Adipocyte (in vitro differentiated cells): Measurements from ENCODE around the gene ATXN1.

Experiments used
- DNase-seq: peaks from one replicate; pipeline ENCODE4 v3.0.0-alpha.2; 2015; ENCODE audit warnings: low read depth
- H3K27me3 ChIP-seq: replicated peaks from 2 replicates; pipeline ENCODE4 v1.7.0; 2013; ENCODE audit warnings: mild to moderate bottlenecking, low read length, moderate library complexity; ENCODE audit not compliant: control insufficient read depth, insufficient read depth
- H3K36me3 ChIP-seq: 2 replicates; pipeline ENCODE4 v1.7.0; 2013; ENCODE audit warnings: low read length, mild to moderate bottlenecking, moderate library complexity; ENCODE audit not compliant: control insufficient read depth, insufficient read depth, severe bottlenecking
- H3K4me1 ChIP-seq: 2 replicates; pipeline ENCODE4 v1.7.0; 2013; ENCODE audit warnings: mild to moderate bottlenecking, low read length, moderate library complexity; ENCODE audit not compliant: control insufficient read depth, insufficient read depth
- H3K4me3 ChIP-seq: 2 replicates; pipeline ENCODE4 v1.7.0; 2013; ENCODE audit warnings: mild to moderate bottlenecking, low read length, moderate library complexity
- H3K9ac ChIP-seq: 2 replicates; pipeline ENCODE4 v1.7.0; 2013; ENCODE audit warnings: mild to moderate bottlenecking, low read length, moderate library complexity
- H3K9me3 ChIP-seq: 2 replicates; pipeline ENCODE4 v1.7.0; 2013; ENCODE audit warnings: mild to moderate bottlenecking, low read length, moderate library complexity; ENCODE audit not compliant: control insufficient read depth

The ATXN1 gene

GRCh38 chr6:16564436-16564835 lies 196.8 kb downstream of the ATXN1 start:
- peak; percentile 66 for DNase-seq
- Histone ChIP-seq H3K4me1 (no peaks in the 10 kb centered on the region), H3K9me3 (no peaks in the 10 kb centered on the region), H3K27me3 (no peaks in the 10 kb centered on the region), H3K36me3 (no peaks in the 10 kb centered on the region), H3K9ac (no peak overlapping the region), H3K4me3 (no peak overlapping the region)

GRCh38 chr6:16563628-16564240 lies 197.5 kb downstream of the ATXN1 start:
- DNase-seq: no peak
- no peaks in the 10 kb centered on the region for H3K9me3 ChIP-seq
- no peaks in the 10 kb centered on the region for H3K27me3 ChIP-seq
- no peaks in the 10 kb centered on the region for H3K36me3 ChIP-seq
- H3K4me1 ChIP-seq: peaks cover 5% of the 10 kb centered on the region
- H3K4me3 ChIP-seq: no peak overlapping the region
- no peak overlapping the region for H3K9ac ChIP-seq

GRCh38 chr6:16562498-16562897 lies 198.8 kb downstream of the ATXN1 start:
- Histone ChIP-seq H3K36me3 (no peaks in the 10 kb centered on the region), H3K4me1 (peaks cover 6% of the 10 kb centered on the region), H3K27me3 (no peaks in the 10 kb centered on the region), H3K4me3 (no peak overlapping the region), H3K9me3 (no peaks in the 10 kb centered on the region), H3K9ac (no peak overlapping the region)
- DNase-seq: no peak

- Histone ChIP-seq H3K4me1 (peaks cover 6% of the 10 kb centered on the region), H3K9ac (no peak overlapping the region), H3K36me3 (no peaks in the 10 kb centered on the region), H3K27me3 (no peaks in the 10 kb centered on the region), H3K4me3 (no peak overlapping the region), H3K9me3 (no peaks in the 10 kb centered on the region)
- no peak for DNase-seq
These were observed 202.2 kb downstream of the ATXN1 start for GRCh38 chr6:16559071-16559470.

GRCh38 chr6:16555550-16555949 lies 205.7 kb downstream of the ATXN1 start:
- no peak overlapping the region for H3K4me3 ChIP-seq
- H3K9me3 ChIP-seq: no peaks in the 10 kb centered on the region
- peaks cover 6% of the 10 kb centered on the region for H3K4me1 ChIP-seq
- no peaks in the 10 kb centered on the region for H3K27me3 ChIP-seq
- no peak overlapping the region for H3K9ac ChIP-seq
- no peak for DNase-seq
- H3K36me3 ChIP-seq: no peaks in the 10 kb centered on the region

GRCh38 chr6:16553531-16553930 lies 207.7 kb downstream of the ATXN1 start:
- H3K9me3 ChIP-seq: no peaks in the 10 kb centered on the region
- H3K27me3 ChIP-seq: no peaks in the 10 kb centered on the region
- no peak overlapping the region for H3K4me3 ChIP-seq
- DNase-seq: no peak
- H3K36me3 ChIP-seq: no peaks in the 10 kb centered on the region
- no peak overlapping the region for H3K9ac ChIP-seq
- no peaks in the 10 kb centered on the region for H3K4me1 ChIP-seq

- no peaks in the 10 kb centered on the region for H3K27me3 ChIP-seq
- H3K9me3 ChIP-seq: no peaks in the 10 kb centered on the region
- no peaks in the 10 kb centered on the region for H3K36me3 ChIP-seq
- no peak for DNase-seq
- no peak overlapping the region for H3K9ac ChIP-seq
- no peak overlapping the region for H3K4me3 ChIP-seq
- peaks cover 10% of the 10 kb centered on the region for H3K4me1 ChIP-seq
These were observed 209.8 kb downstream of the ATXN1 start for GRCh38 chr6:16551466-16551865.

GRCh38 chr6:16548121-16548520 lies 213.1 kb downstream of the ATXN1 start:
- no peak overlapping the region for H3K4me3 ChIP-seq
- H3K36me3 ChIP-seq: no peaks in the 10 kb centered on the region
- H3K4me1 ChIP-seq: peaks cover 23% of the 10 kb centered on the region
- no peak for DNase-seq
- H3K9ac ChIP-seq: no peak overlapping the region
- H3K9me3 ChIP-seq: no peaks in the 10 kb centered on the region
- H3K27me3 ChIP-seq: no peaks in the 10 kb centered on the region

GRCh38 chr6:16547587-16547986 lies 213.7 kb downstream of the ATXN1 start:
- no peaks in the 10 kb centered on the region for H3K9me3 ChIP-seq
- H3K36me3 ChIP-seq: no peaks in the 10 kb centered on the region
- DNase-seq: no peak
- no peaks in the 10 kb centered on the region for H3K27me3 ChIP-seq
- no peak overlapping the region for H3K9ac ChIP-seq
- peaks cover 23% of the 10 kb centered on the region for H3K4me1 ChIP-seq
- no peak overlapping the region for H3K4me3 ChIP-seq

GRCh38 chr6:16546861-16547260 lies 214.4 kb downstream of the ATXN1 start:
- Histone ChIP-seq H3K4me3 (no peak overlapping the region), H3K4me1 (peaks cover 25% of the 10 kb centered on the region), H3K9me3 (no peaks in the 10 kb centered on the region), H3K27me3 (no peaks in the 10 kb centered on the region), H3K36me3 (no peaks in the 10 kb centered on the region), H3K9ac (no peak overlapping the region)
- peak; percentile 62 for DNase-seq

- no peaks in the 10 kb centered on the region for H3K36me3 ChIP-seq
- DNase-seq: no peak
These were observed 215.9 kb downstream of the ATXN1 start for GRCh38 chr6:16545382-16545781.

GRCh38 chr6:16544521-16544920 lies 216.7 kb downstream of the ATXN1 start:
- Histone ChIP-seq H3K36me3 (no peaks in the 10 kb centered on the region), H3K27me3 (no peaks in the 10 kb centered on the region), H3K4me3 (no peak overlapping the region), H3K4me1 (peaks cover 34% of the 10 kb centered on the region), H3K9ac (no peak overlapping the region), H3K9me3 (no peaks in the 10 kb centered on the region)
- DNase-seq: peak; percentile 27

More at GRCh38 chr6:16545382-16545781, 215.9 kb downstream of the ATXN1 start:
- H3K4me3 ChIP-seq: no peak overlapping the region
- H3K4me1 ChIP-seq: peaks cover 34% of the 10 kb centered on the region
- H3K9me3 ChIP-seq: no peaks in the 10 kb centered on the region
- H3K27me3 ChIP-seq: no peaks in the 10 kb centered on the region
- H3K9ac ChIP-seq: no peak overlapping the region
